ENCODE data around the gene SEC61A1. TPM values are rescaled to one million over a fixed set of nuclear protein-coding genes. Genes with fewer than 3 reads are reported as not detected.

The SEC61A1 gene
- total RNA-seq, 1 donor from 2014 or later = 171 TPM

- no peak for DNase-seq (ENCODE audit: low read depth in 2 of 2)
Observed at GRCh38 chr3:128056258-128056657, 4.0 kb downstream of the SEC61A1 start.

GRCh38 chr3:128060473-128061381, 8.5 kb downstream of the SEC61A1 start:
- DNase-seq (ENCODE audit: low read depth in 2 of 2) = peak in 1 of 2 donors; percentile 40

GRCh38 chr3:128062033-128062745, 10.0 kb downstream of the SEC61A1 start:
- no peak for DNase-seq (ENCODE audit: low read depth in 2 of 2)

- no peak for DNase-seq (ENCODE audit: low read depth in 2 of 2)
Observed at GRCh38 chr3:128063865-128064264, 11.6 kb downstream of the SEC61A1 start.

GRCh38 chr3:128064962-128065361, 12.7 kb downstream of the SEC61A1 start:
- no peak for DNase-seq (ENCODE audit: low read depth in 2 of 2)

- DNase-seq (ENCODE audit: low read depth in 2 of 2) = no peak
Observed at GRCh38 chr3:128066114-128066513, 13.9 kb downstream of the SEC61A1 start.

GRCh38 chr3:128066676-128067075, 14.4 kb downstream of the SEC61A1 start:
- no peak for DNase-seq (ENCODE audit: low read depth in 2 of 2)

GRCh38 chr3:128067489-128067888, 15.3 kb downstream of the SEC61A1 start:
- no peak for DNase-seq (ENCODE audit: low read depth in 2 of 2)

GRCh38 chr3:128068156-128068620, 16.0 kb downstream of the SEC61A1 start:
- DNase-seq (ENCODE audit: low read depth in 2 of 2) = peak in 1 of 2 donors; percentile 63

GRCh38 chr3:128069271-128069670, 17.0 kb downstream of the SEC61A1 start:
- DNase-seq (ENCODE audit: low read depth in 2 of 2) = no peak

GRCh38 chr3:128070898-128071591, 18.8 kb downstream of the SEC61A1 start:
- no peak for DNase-seq (ENCODE audit: low read depth in 2 of 2)

- DNase-seq (ENCODE audit: low read depth in 2 of 2) = no peak
Observed at GRCh38 chr3:128071771-128072453, 19.7 kb downstream of the SEC61A1 start.

GRCh38 chr3:128072454-128073184, 20.4 kb downstream of the SEC61A1 start:
- no peak for DNase-seq (ENCODE audit: low read depth in 2 of 2)

GRCh38 chr3:128073185-128073725, 21.0 kb downstream of the SEC61A1 start:
- no peak for DNase-seq (ENCODE audit: low read depth in 2 of 2)

- peak in 1 of 2 donors; percentile 78 for DNase-seq (ENCODE audit: low read depth in 2 of 2)
Observed at GRCh38 chr3:128073807-128074206, 21.6 kb downstream of the SEC61A1 start.

- DNase-seq (ENCODE audit: low read depth in 2 of 2) = no peak
Observed at GRCh38 chr3:128074851-128075521, 22.7 kb downstream of the SEC61A1 start.

- DNase-seq (ENCODE audit: low read depth in 2 of 2) = peak; percentile 55 to 81
Observed at GRCh38 chr3:128075522-128076482, 23.6 kb downstream of the SEC61A1 start.

GRCh38 chr3:128076483-128077201, 24.4 kb downstream of the SEC61A1 start:
- peak in 1 of 2 donors; percentile 57 for DNase-seq (ENCODE audit: low read depth in 2 of 2)
